ENCODE results near the gene IL1R1. TPM values are rescaled to one million over a fixed set of nuclear protein-coding genes. Genes with fewer than 3 reads are reported as not detected.

IL1R1 gene
- total and polyA plus RNA-seq, 2 of the 4 experiments (the other 2 are of a cell fraction): 6.5 to 13.8 TPM

DNA sequence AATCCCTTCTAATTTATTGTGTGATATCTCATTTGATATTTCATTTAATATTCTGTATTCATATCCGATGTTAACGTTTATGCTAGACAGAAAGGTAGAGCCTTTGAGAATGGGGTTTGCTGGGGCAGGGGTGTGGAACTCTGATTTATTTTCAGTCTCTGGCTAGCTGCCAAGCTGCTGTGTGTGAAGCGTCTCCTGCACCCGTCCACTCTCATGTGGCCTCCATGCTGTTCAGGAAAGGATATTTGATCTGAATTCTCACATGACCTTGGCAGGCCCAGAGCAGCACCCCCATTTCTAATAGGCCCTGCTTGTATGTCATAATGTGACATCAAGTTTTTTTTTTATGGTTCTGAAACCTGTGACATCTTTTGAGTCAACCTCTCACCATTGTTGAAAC, 1.6 kb downstream of the IL1R1 start:
- H3K4me1 ChIP-seq (ENCODE audit: control insufficient read depth, insufficient read depth, low read length): peaks cover 18% of the 10 kb centered on the region
- ChIA-PET POLR2A (ENCODE audit: unreplicated experiment) (no interaction called here), CTCF (no interaction called here)
- WGBS, 2 experiments (ENCODE audit: extremely low coverage in 2 of 2, insufficient read length in 1 of 2): 26% methylated on average over 2 of the region's 4 CpGs; no CpG with 5 or more reads in 1 of the 2 experiments
- peak overlapping the region; percentile 89; the same call in 1 of the 2 replicates for H3K4me3 ChIP-seq (ENCODE audit: insufficient read depth, low read depth, low read length)
- H2BK5ac ChIP-seq (ENCODE audit: low read depth, low read length, poor library complexity, severe bottlenecking): no peak overlapping the region
- peaks cover 33% of the 10 kb centered on the region for H3K36me3 ChIP-seq (ENCODE audit: control insufficient read depth, insufficient read depth, low read length)
- H3K9ac ChIP-seq (ENCODE audit: low read depth, low read length): peak overlapping the region; percentile 93; the same call in 1 of the 2 replicates
- H2BK120ac ChIP-seq (ENCODE audit: low read depth, low read length): peak overlapping the region; percentile 86; the same call in 1 of the 2 replicates
- H3K14ac ChIP-seq (replicated peaks; ENCODE audit: low read depth, low read length): peak overlapping the region; percentile 73; the same call in 1 of the 2 replicates
- peaks cover 31% of the 10 kb centered on the region for H3K9me3 ChIP-seq (ENCODE audit: control insufficient read depth, insufficient read depth, low read length)
- ATAC-seq (ENCODE audit: low read depth) (no peak), DNase-seq (no peak)
- H4K91ac ChIP-seq (ENCODE audit: insufficient read depth, low read depth, low read length): no peak overlapping the region
- H3K18ac ChIP-seq (ENCODE audit: low read depth, low read length): no peak overlapping the region
- dilution Hi-C loops (cut with HindIII; ENCODE audit: low sequenced_read_pairs, unreplicated experiment): no loop called here
- no peak overlapping the region for H3K27ac ChIP-seq (ENCODE audit: insufficient read depth, low read length)
- intact Hi-C loops (cut with micrococcal nuclease): loop anchor here (5.0 kb wide), 1 partner anchor 122 kb away; no protein-coding TSS in a partner anchor
- H2AFZ ChIP-seq (replicated peaks; ENCODE audit: low read length, poor library complexity): no peak overlapping the region
- H3K56ac ChIP-seq (ENCODE audit: extremely low read depth, insufficient read depth, low read length): no peak overlapping the region
- BruUV-seq (replicated peaks): no TSS peak
- no peak overlapping the region for H4K5ac ChIP-seq (ENCODE audit: low read depth, low read length)
- peaks cover 37 to 66% of the 10 kb centered on the region in 2 experiments for H3K79me1 ChIP-seq (ENCODE audit: low read depth in 1 of 2, low read length in 2 of 2)
- no peak overlapping the region for H2AK9ac ChIP-seq (replicated peaks; ENCODE audit: low read depth, low read length, poor library complexity)
- H2AK5ac ChIP-seq (ENCODE audit: low read depth, low read length): peak overlapping the region; percentile 71; the same call in 1 of the 2 replicates
- H3K4ac ChIP-seq (ENCODE audit: low read depth, low read length): peak overlapping the region; percentile 93
- peak overlapping the region; percentile 97 for H3K4me2 ChIP-seq (ENCODE audit: low read depth, low read length)
- no peak overlapping the region; the same call in 1 of the 2 replicates for H3K23ac ChIP-seq (ENCODE audit: low read depth, low read length)
- H3K9me1 ChIP-seq (ENCODE audit: insufficient read depth, low read length): peaks cover 19% of the 10 kb centered on the region
- peak overlapping the region in 1 of 2 experiments; percentile 90; a peak in 1 of 4 replicates for H4K8ac ChIP-seq (ENCODE audit: low read depth in 2 of 2, low read length in 2 of 2)
- H4K20me1 ChIP-seq (ENCODE audit: insufficient read depth, low read length): peaks cover 3% of the 10 kb centered on the region; the same call in 1 of the 2 replicates
- TF ChIP-seq, protein P1, sequence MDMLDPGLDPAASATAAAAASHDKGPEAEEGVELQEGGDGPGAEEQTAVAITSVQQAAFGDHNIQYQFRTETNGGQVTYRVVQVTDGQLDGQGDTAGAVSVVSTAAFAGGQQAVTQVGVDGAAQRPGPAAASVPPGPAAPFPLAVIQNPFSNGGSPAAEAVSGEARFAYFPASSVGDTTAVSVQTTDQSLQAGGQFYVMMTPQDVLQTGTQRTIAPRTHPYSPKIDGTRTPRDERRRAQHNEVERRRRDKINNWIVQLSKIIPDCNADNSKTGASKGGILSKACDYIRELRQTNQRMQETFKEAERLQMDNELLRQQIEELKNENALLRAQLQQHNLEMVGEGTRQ (IDR thresholded peaks at IDR 0.05; ENCODE audit: low read depth, low read length): no peak
- TF ChIP-seq RAD21 (IDR thresholded peaks at IDR 0.05; ENCODE audit: low read length) (no peak), MXI1 (IDR thresholded peaks at IDR 0.05; ENCODE audit: borderline replicate concordance, low read depth, low read length) (no peak), SMC3 (IDR thresholded peaks at IDR 0.05; ENCODE audit: low read depth, low read length) (no peak), BHLHE40 (IDR thresholded peaks at IDR 0.05; ENCODE audit: low read depth, low read length) (no peak), CEBPB (IDR thresholded peaks at IDR 0.05; ENCODE audit: low read depth, low read length) (no peak), RFX5 (IDR thresholded peaks at IDR 0.05; ENCODE audit: low read depth, low read length) (no peak)
- TF ChIP-seq, protein P2, sequence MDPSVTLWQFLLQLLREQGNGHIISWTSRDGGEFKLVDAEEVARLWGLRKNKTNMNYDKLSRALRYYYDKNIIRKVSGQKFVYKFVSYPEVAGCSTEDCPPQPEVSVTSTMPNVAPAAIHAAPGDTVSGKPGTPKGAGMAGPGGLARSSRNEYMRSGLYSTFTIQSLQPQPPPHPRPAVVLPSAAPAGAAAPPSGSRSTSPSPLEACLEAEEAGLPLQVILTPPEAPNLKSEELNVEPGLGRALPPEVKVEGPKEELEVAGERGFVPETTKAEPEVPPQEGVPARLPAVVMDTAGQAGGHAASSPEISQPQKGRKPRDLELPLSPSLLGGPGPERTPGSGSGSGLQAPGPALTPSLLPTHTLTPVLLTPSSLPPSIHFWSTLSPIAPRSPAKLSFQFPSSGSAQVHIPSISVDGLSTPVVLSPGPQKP (IDR thresholded peaks at IDR 0.05; ENCODE audit: borderline replicate concordance, low read depth, low read length): no peak
- TF ChIP-seq, protein P3, sequence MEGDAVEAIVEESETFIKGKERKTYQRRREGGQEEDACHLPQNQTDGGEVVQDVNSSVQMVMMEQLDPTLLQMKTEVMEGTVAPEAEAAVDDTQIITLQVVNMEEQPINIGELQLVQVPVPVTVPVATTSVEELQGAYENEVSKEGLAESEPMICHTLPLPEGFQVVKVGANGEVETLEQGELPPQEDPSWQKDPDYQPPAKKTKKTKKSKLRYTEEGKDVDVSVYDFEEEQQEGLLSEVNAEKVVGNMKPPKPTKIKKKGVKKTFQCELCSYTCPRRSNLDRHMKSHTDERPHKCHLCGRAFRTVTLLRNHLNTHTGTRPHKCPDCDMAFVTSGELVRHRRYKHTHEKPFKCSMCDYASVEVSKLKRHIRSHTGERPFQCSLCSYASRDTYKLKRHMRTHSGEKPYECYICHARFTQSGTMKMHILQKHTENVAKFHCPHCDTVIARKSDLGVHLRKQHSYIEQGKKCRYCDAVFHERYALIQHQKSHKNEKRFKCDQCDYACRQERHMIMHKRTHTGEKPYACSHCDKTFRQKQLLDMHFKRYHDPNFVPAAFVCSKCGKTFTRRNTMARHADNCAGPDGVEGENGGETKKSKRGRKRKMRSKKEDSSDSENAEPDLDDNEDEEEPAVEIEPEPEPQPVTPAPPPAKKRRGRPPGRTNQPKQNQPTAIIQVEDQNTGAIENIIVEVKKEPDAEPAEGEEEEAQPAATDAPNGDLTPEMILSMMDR (conservative IDR thresholded peaks at IDR 0.05; ENCODE audit: low read depth, low read length): no peak
- H2BK20ac ChIP-seq (ENCODE audit: low read depth, low read length): 0 out of 2 replicates have a peak overlapping the region, but pooled peaks have one; percentile 61
- in situ Hi-C loops (cut with MboI; ENCODE audit: low sequenced_read_pairs): loop anchor here (10.0 kb wide), 1 partner anchor 119 kb away; no protein-coding TSS in a partner anchor
- peak overlapping the region; percentile 88; the same call in 1 of the 3 replicates for H2BK15ac ChIP-seq (ENCODE audit: low read depth, low read length)
- H3K27me3 ChIP-seq (ENCODE audit: control insufficient read depth, insufficient read depth, low read length): no peaks in the 10 kb centered on the region

Data from IMR-90 (cell line).